ENCODE results near the gene ARHGAP25.

- TF ChIP-seq CTCF (IDR thresholded peaks at IDR 0.05; ENCODE audit: low read depth, low read length, poor library complexity, severe bottlenecking) (no peak), EZH2phosphoT487 (IDR thresholded peaks at IDR 0.05; ENCODE audit: borderline replicate concordance, low read length) (no peak)
These were observed 97.7 kb downstream of the ARHGAP25 start for GRCh38 chr2:68832233-68832869.
